HUES6 (cell line): ENCODE measurements around the gene SIGLEC7.

Experiments
- H3K27ac ChIP-seq: 2 replicates; pipeline ENCODE4 v1.7.0; 2013; ENCODE audit warnings: low read depth, mild to moderate bottlenecking, low read length, inconsistent platforms
- H3K27me3 ChIP-seq: 2 replicates; pipeline ENCODE4 v1.6.1; 2013; ENCODE audit warnings: low read length; ENCODE audit not compliant: control insufficient read depth, insufficient read depth
- H3K36me3 ChIP-seq: 2 replicates; pipeline ENCODE4 v1.6.1; 2013; ENCODE audit warnings: low read length; ENCODE audit not compliant: control insufficient read depth, insufficient read depth
- H3K4me1 ChIP-seq: 2 replicates; pipeline ENCODE4 v1.6.1; 2013; ENCODE audit warnings: low read length; ENCODE audit not compliant: control insufficient read depth, insufficient read depth
- H3K4me3 ChIP-seq: 2 replicates; pipeline ENCODE4 v1.5.1; 2013; ENCODE audit warnings: low read depth, low read length
- H3K9ac ChIP-seq: one replicate; pipeline ENCODE4 v1.6.1; 2013; ENCODE audit warnings: mild to moderate bottlenecking, low read length
- H3K9me3 ChIP-seq: 2 replicates; pipeline ENCODE4 v1.6.1; 2013; ENCODE audit warnings: low read depth, low read length; ENCODE audit not compliant: control insufficient read depth, insufficient read depth

Gene SIGLEC7

GRCh38 chr19:51186323-51186722 lies 44.2 kb downstream of the SIGLEC7 start:
- Histone ChIP-seq H3K4me3 (no peak overlapping the region), H3K9me3 (0 out of 2 replicates have a peak, but pooled peaks cover 3% of the 10 kb centered on the region), H3K27ac (no peak overlapping the region), H3K27me3 (peaks cover 31% of the 10 kb centered on the region), H3K36me3 (no peaks in the 10 kb centered on the region), H3K9ac (no peak overlapping the region), H3K4me1 (no peaks in the 10 kb centered on the region)

- no peak overlapping the region for H3K9ac ChIP-seq
- peaks cover 22% of the 10 kb centered on the region for H3K27me3 ChIP-seq
- H3K36me3 ChIP-seq: no peaks in the 10 kb centered on the region
Observed at GRCh38 chr19:51187395-51188226, 45.5 kb downstream of the SIGLEC7 start.

GRCh38 chr19:51188227-51188559 lies 46.1 kb downstream of the SIGLEC7 start:
- Histone ChIP-seq H3K27me3 (peaks cover 18% of the 10 kb centered on the region), H3K9me3 (no peaks in the 10 kb centered on the region), H3K9ac (no peak overlapping the region), H3K36me3 (no peaks in the 10 kb centered on the region), H3K4me1 (no peaks in the 10 kb centered on the region), H3K27ac (no peak overlapping the region), H3K4me3 (no peak overlapping the region)

More at GRCh38 chr19:51187395-51188226, 45.5 kb downstream of the SIGLEC7 start:
- Histone ChIP-seq H3K4me1 (no peaks in the 10 kb centered on the region), H3K4me3 (no peak overlapping the region), H3K9me3 (no peaks in the 10 kb centered on the region), H3K27ac (no peak overlapping the region)

GRCh38 chr19:51192689-51193088 lies 50.6 kb downstream of the SIGLEC7 start:
- H3K4me1 ChIP-seq: no peaks in the 10 kb centered on the region
- no peak overlapping the region for H3K9ac ChIP-seq
- no peaks in the 10 kb centered on the region for H3K36me3 ChIP-seq
- no peak overlapping the region for H3K4me3 ChIP-seq
- peaks cover 4% of the 10 kb centered on the region; the same call in 1 of the 2 replicates for H3K27me3 ChIP-seq
- no peak overlapping the region for H3K27ac ChIP-seq
- H3K9me3 ChIP-seq: no peaks in the 10 kb centered on the region

- no peak overlapping the region for H3K27ac ChIP-seq
- H3K27me3 ChIP-seq: peaks cover 8% of the 10 kb centered on the region; the same call in 1 of the 2 replicates
- H3K4me3 ChIP-seq: no peak overlapping the region
- H3K9ac ChIP-seq: no peak overlapping the region
- H3K9me3 ChIP-seq: no peaks in the 10 kb centered on the region
- no peaks in the 10 kb centered on the region for H3K4me1 ChIP-seq
- H3K36me3 ChIP-seq: no peaks in the 10 kb centered on the region
Observed at GRCh38 chr19:51194527-51195315, 52.6 kb downstream of the SIGLEC7 start.

- H3K36me3 ChIP-seq: no peaks in the 10 kb centered on the region
- no peaks in the 10 kb centered on the region for H3K9me3 ChIP-seq
- no peaks in the 10 kb centered on the region for H3K4me1 ChIP-seq
- no peak overlapping the region for H3K9ac ChIP-seq
- peaks cover 13% of the 10 kb centered on the region; the same call in 1 of the 2 replicates for H3K27me3 ChIP-seq
- no peak overlapping the region for H3K27ac ChIP-seq
- H3K4me3 ChIP-seq: no peak overlapping the region
Observed at GRCh38 chr19:51195316-51195586, 53.1 kb downstream of the SIGLEC7 start.

- H3K9me3 ChIP-seq: no peaks in the 10 kb centered on the region
- H3K4me3 ChIP-seq: no peak overlapping the region
- no peaks in the 10 kb centered on the region for H3K36me3 ChIP-seq
- H3K9ac ChIP-seq: no peak overlapping the region
- no peaks in the 10 kb centered on the region for H3K4me1 ChIP-seq
- H3K27ac ChIP-seq: no peak overlapping the region
- peaks cover 14% of the 10 kb centered on the region; the same call in 1 of the 2 replicates for H3K27me3 ChIP-seq
Observed at GRCh38 chr19:51195616-51196015, 53.5 kb downstream of the SIGLEC7 start.

GRCh38 chr19:51196181-51196580 lies 54.1 kb downstream of the SIGLEC7 start:
- no peak overlapping the region for H3K9ac ChIP-seq
- no peaks in the 10 kb centered on the region for H3K36me3 ChIP-seq
- no peaks in the 10 kb centered on the region for H3K4me1 ChIP-seq
- H3K9me3 ChIP-seq: no peaks in the 10 kb centered on the region
- no peak overlapping the region for H3K4me3 ChIP-seq
- no peak overlapping the region for H3K27ac ChIP-seq
- H3K27me3 ChIP-seq: peaks cover 16% of the 10 kb centered on the region

- Histone ChIP-seq H3K4me1 (no peaks in the 10 kb centered on the region), H3K36me3 (no peaks in the 10 kb centered on the region), H3K27me3 (peaks cover 19% of the 10 kb centered on the region), H3K4me3 (no peak overlapping the region), H3K9me3 (no peaks in the 10 kb centered on the region), H3K9ac (no peak overlapping the region), H3K27ac (no peak overlapping the region)
Observed at GRCh38 chr19:51198641-51199040, 56.5 kb downstream of the SIGLEC7 start.

GRCh38 chr19:51200071-51200666 lies 58.1 kb downstream of the SIGLEC7 start:
- no peaks in the 10 kb centered on the region for H3K4me1 ChIP-seq
- peaks cover 14% of the 10 kb centered on the region for H3K27me3 ChIP-seq
- H3K27ac ChIP-seq: no peak overlapping the region
- H3K4me3 ChIP-seq: no peak overlapping the region
- H3K36me3 ChIP-seq: no peaks in the 10 kb centered on the region
- H3K9me3 ChIP-seq: no peaks in the 10 kb centered on the region
- H3K9ac ChIP-seq: no peak overlapping the region

GRCh38 chr19:51201712-51202111 lies 59.6 kb downstream of the SIGLEC7 start:
- Histone ChIP-seq H3K9me3 (no peaks in the 10 kb centered on the region), H3K4me3 (no peak overlapping the region), H3K27ac (no peak overlapping the region), H3K9ac (no peak overlapping the region), H3K27me3 (peaks cover 14% of the 10 kb centered on the region), H3K4me1 (no peaks in the 10 kb centered on the region), H3K36me3 (no peaks in the 10 kb centered on the region)
